GM12878 (cell line): ENCODE results near the gene PINLYP. TPM values are rescaled to one million over a fixed set of nuclear protein-coding genes. Genes with fewer than 3 reads are reported as not detected.

ENCODE experiments used
- ATAC-seq: fragments of 200-7000 bp; cut with Tn5 transposase; 3 replicates; pipeline ENCODE4 v1.9.1; 2020; ENCODE audit warnings: mild to moderate bottlenecking, moderate library complexity
- BruUV-seq: library from RNA; stranded (reverse); fragments of 400-500 nt; replicated peaks from 2 replicates; lab custom pipeline; 2021; lab: Mats Ljungman, UMichigan
- CTCF ChIA-PET: fragments of 300-600 bp; sonication (Branson Sonifier 250); formaldehyde crosslinking; extraction: SDS; loops from one replicate; lab custom pipeline; 2021; ENCODE audit warnings: inconsistent platforms; lab: Yijun Ruan, JAX
- POLR2A ChIA-PET: fragments of 350-600 bp; formaldehyde crosslinking; extraction: SDS; loops from one replicate; lab custom pipeline; 2021; ENCODE audit warnings: inconsistent platforms; lab: Charles Lee
- RAD21 ChIA-PET: fragments of 300-600 bp; sonication (Branson Sonifier 250); formaldehyde crosslinking; loops from one replicate; lab custom pipeline; 2023; ENCODE audit warnings: antibody characterized with exemption; ENCODE audit not compliant: unreplicated experiment; lab: Charles Lee
- SMC1A ChIA-PET: fragments of 300-600 bp; sonication (Branson Sonifier 250); formaldehyde crosslinking; loops from one replicate; lab custom pipeline; 2023; ENCODE audit not compliant: unreplicated experiment, uncharacterized antibody; lab: Charles Lee
- DNase-seq: peaks from one replicate; pipeline ENCODE4 v3.0.0-alpha.2; 2011; ENCODE audit warnings: low read depth, low spot score
- FAIRE-seq: peaks from 3 replicates; lab custom pipeline; 2011; peaks lifted over from hg19 to GRCh38; lab: Jason Lieb, UNC
- H2AFZ ChIP-seq: 2 replicates; pipeline ENCODE4 v1.6.0; 2011; ENCODE audit warnings: low read depth, low read length, control low read depth; ENCODE audit not compliant: control insufficient read depth
- H3K27ac ChIP-seq: 2 replicates; pipeline ENCODE4 v1.5.1; 2011; ENCODE audit warnings: control low read depth; ENCODE audit not compliant: control insufficient read depth, insufficient read depth
- H3K27me3 ChIP-seq, 2 experiments: replicated peaks in 1 of 2; 2 replicates each; pipeline versions ENCODE4 v1.6.0 to v1.6.1; 2011; ENCODE audit warnings: low read length in 1 of 2; ENCODE audit not compliant: control insufficient read depth in 2 of 2, insufficient read depth in 2 of 2
- H3K36me3 ChIP-seq, 2 experiments: 2 replicates each; pipeline ENCODE4 v1.5.1; 2011; ENCODE audit warnings: low read length in 1 of 2; ENCODE audit not compliant: control insufficient read depth in 2 of 2, insufficient read depth in 2 of 2
- H3K4me1 ChIP-seq: 2 replicates; pipeline ENCODE4 v1.6.1; 2011; ENCODE audit warnings: mild to moderate bottlenecking, low read length, moderate library complexity, mixed read lengths; ENCODE audit not compliant: control insufficient read depth, insufficient read depth
- H3K4me2 ChIP-seq: 2 replicates; pipeline ENCODE4 v1.6.0; 2011; ENCODE audit warnings: control low read depth; ENCODE audit not compliant: control insufficient read depth, insufficient read depth
- H3K4me3 ChIP-seq: fragments of 200-600 bp; sonication (generic); 2 replicates; pipeline ENCODE4 v1.5.1; 2016
- H3K79me2 ChIP-seq: 2 replicates; pipeline ENCODE4 v1.6.0; 2011; ENCODE audit warnings: low read length; ENCODE audit not compliant: control insufficient read depth, insufficient read depth
- H3K9ac ChIP-seq: 2 replicates; pipeline ENCODE4 v1.8.0; 2011; ENCODE audit warnings: low read length, control low read depth, mixed read lengths; ENCODE audit not compliant: control insufficient read depth, insufficient read depth
- H3K9me3 ChIP-seq: replicated peaks from 3 replicates; pipeline ENCODE4 v1.5.1; 2011; ENCODE audit warnings: mild to moderate bottlenecking, low read length; ENCODE audit not compliant: control insufficient read depth, insufficient read depth
- H4K20me1 ChIP-seq: 2 replicates; pipeline ENCODE4 v1.6.0; 2011; ENCODE audit not compliant: control insufficient read depth, insufficient read depth
- ETV6 ChIP-seq, 2 experiments: fragments of 450-650 bp in 1 of 2; IDR thresholded peaks in 1 of 2; conservative IDR thresholded peaks in 1 of 2; 2 replicates each; pipeline ENCODE4 v1.6.1; 2014; ENCODE audit warnings: antibody characterized with exemption in 1 of 2, borderline replicate concordance in 1 of 2, low read depth in 1 of 2, mild to moderate bottlenecking in 1 of 2, moderate library complexity in 1 of 2
- MTA2 ChIP-seq: fragments of 450-650 bp; IDR thresholded peaks from 2 replicates; pipeline ENCODE4 v1.6.1; 2016; ENCODE audit warnings: low read depth, mild to moderate bottlenecking, moderate library complexity
- MYB ChIP-seq: fragments of 150-350 bp; IDR thresholded peaks from 2 replicates; pipeline ENCODE4 v1.6.1; 2014; ENCODE audit warnings: mild to moderate bottlenecking, low read depth, low read length, borderline replicate concordance
- RAD51 ChIP-seq: fragments of 450-650 bp; IDR thresholded peaks from 2 replicates; pipeline ENCODE4 v1.6.1; 2016; ENCODE audit warnings: moderate library complexity, mild to moderate bottlenecking, inconsistent platforms
- WGBS: methylation state at CpG from one replicate; pipeline ENCODE4 v1.1.6; 2016; ENCODE audit warnings: low lambda C conversion rate; ENCODE audit not compliant: insufficient replicate concordance, insufficient coverage; ENCODE audit errors: missing lambda C conversion rate; 5-methylcytosine and 5-hydroxymethylcytosine counted together
- in situ Hi-C: fragments of 300-500 bp; cut with MboI; formaldehyde crosslinking; loops from 9 replicates; pipeline ENCODE4 v1.14.3; 2018; ENCODE audit warnings: mixed read lengths
- intact Hi-C: fragments of 100-400 bp; cut with micrococcal nuclease; formaldehyde crosslinking; loops from one replicate; pipeline ENCODE4 v1.14.2; 2022; ENCODE audit not compliant: unreplicated experiment
- polyA plus RNA-seq, 11 experiments: library from polyadenylated mRNA; depleted of rRNA in 4 of 11; unstranded in 6 of 11; stranded (reverse) in 5 of 11; fragments of >200 nt; fragmentation: Nextera tagmentation in 4 of 11; fragmentation: Illumina TruSeq in 1 of 11; extraction: Ambion mirVana in 4 of 11; extraction: Trizol in 1 of 11; gene quantifications; 1 replicate in 1 of 11; 2 replicates in 10 of 11; pipeline versions ENCODE4 v1.2.1 to v1.2.3, GENCODE V29; 2011 to 2016; ENCODE audit warnings: inconsistent platforms in 2 of 11, missing spikeins in 2 of 11, low read depth in 1 of 11
- total RNA-seq, 4 experiments: library from RNA; depleted of rRNA in 3 of 4; stranded (reverse); fragments of >200 nt in 3 of 4; fragmentation: Illumina TruSeq in 1 of 4; extraction: Trizol in 1 of 4; gene quantifications; 2 replicates each; pipeline versions ENCODE4 v1.2.1 to v1.2.3, GENCODE V29; 2013 to 2021
- TF ChIP-seq, protein P1 (sequence below): IDR thresholded peaks from 2 replicates; pipeline ENCODE4 v1.6.1; 2012; ENCODE audit warnings: improper control_type of control experiment, low read depth, low read length; ENCODE audit not compliant: insufficient replicate concordance
- TF ChIP-seq, protein P2 (sequence below): IDR thresholded peaks from 2 replicates; pipeline ENCODE4 v1.6.1; 2012; ENCODE audit warnings: low read depth, low read length, improper control_type of control experiment
- TF ChIP-seq, protein P3 (sequence below): fragments of 450-650 bp; IDR thresholded peaks from 2 replicates; pipeline ENCODE4 v1.6.1; 2016; ENCODE audit warnings: mild to moderate bottlenecking

Gene PINLYP
- total and polyA plus RNA-seq, 10 of the 15 experiments (the other 5 are each of a cell fraction or from before 2014, with no cell fraction given) = 1.0 to 26.9 (median 11.4) TPM

DNA sequence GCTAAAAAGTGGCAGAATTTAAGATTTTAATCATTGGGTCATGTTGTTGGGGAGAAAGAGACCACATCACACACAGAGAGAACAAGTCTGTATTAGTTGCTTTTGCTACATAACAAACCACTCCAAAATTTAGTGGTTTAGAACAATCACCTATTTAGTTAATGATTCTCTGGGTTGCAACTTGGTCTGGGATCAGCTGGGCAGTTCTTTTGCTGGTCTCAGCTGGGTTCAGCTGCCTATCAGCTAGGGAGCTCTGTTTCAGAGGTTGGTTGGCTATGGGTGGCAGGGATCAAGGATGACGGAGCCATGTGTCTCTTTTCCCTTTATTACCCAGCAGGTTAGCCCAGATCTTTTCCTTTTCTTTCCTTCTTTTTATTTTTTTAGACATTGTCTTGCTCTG, 8.9 kb downstream of the PINLYP start:
- RAD21 ChIA-PET = interaction anchor here (2.0 to 3.3 kb wide), 2 partner anchors 11 to 30 kb away, joined by 10 to 18 read pairs; partner anchors contain the start of genes IRGQ and ZNF576
- POLR2A ChIA-PET = interaction anchor here (0.8 to 1.3 kb wide), 5 partner anchors 8 to 146 kb away, joined by 3 read pairs; no protein-coding TSS in a partner anchor

DNA sequence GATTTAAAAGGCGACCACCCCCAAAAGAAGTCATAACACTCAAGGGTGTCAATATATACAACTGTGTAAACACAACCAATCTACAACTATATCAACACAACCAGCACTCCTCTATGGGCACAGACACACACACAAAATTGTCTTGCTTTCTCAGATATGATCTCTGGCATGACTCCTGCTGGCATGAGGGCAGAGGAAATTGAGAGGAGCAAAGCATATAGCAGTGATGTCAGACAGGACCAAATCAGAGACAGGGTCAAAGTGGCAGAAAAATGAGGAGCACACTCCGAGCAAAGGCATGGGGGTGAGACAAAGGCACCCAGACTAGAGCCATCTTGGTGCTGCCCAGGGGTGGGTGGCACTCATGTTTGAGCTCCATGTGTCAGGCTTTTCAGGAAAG, 10.7 kb downstream of the PINLYP start:
- Histone ChIP-seq H3K4me3 (no peak overlapping the region), H3K9ac (no peak overlapping the region), H3K36me3 (no peaks in the 10 kb centered on the region; a peak in 1 of 4 replicates), H3K27me3 (no peaks in the 10 kb centered on the region), H3K79me2 (no peaks in the 10 kb centered on the region), H3K4me2 (no peak overlapping the region), H4K20me1 (no peaks in the 10 kb centered on the region), H3K9me3 (no peaks in the 10 kb centered on the region), H2AFZ (no peak overlapping the region), H3K4me1 (peaks cover 5% of the 10 kb centered on the region), H3K27ac (no peak overlapping the region)
- no peak for DNase-seq
- no TSS peak for BruUV-seq
- ChIA-PET CTCF (interaction anchor here (0.6 to 1.2 kb wide), 2 partner anchors 31 to 80 kb away, joined by 3 read pairs; no protein-coding TSS in a partner anchor), RAD21 (no interaction called here), SMC1A (interaction anchor here (1.1 kb wide), 1 partner anchor 31 kb away, joined by 3 read pairs; no protein-coding TSS in a partner anchor), POLR2A (interaction anchor here (0.6 kb wide), 1 partner anchor 9 kb away, joined by 3 read pairs; no protein-coding TSS in a partner anchor)
- FAIRE-seq = no peak
- 48% methylated on average over 2 of the region's 2 CpGs for WGBS
- in situ Hi-C loops = no loop called here
- intact Hi-C loops = no loop called here
- ATAC-seq = no peak
- TF ChIP-seq MYB = no peak
- TF ChIP-seq ETV6 (conservative IDR thresholded peaks at IDR 0.05 in 1 of 2, IDR thresholded peaks at IDR 0.05 in 1 of 2; ENCODE audit: borderline replicate concordance in 1 of 2, low read depth in 1 of 2) = no peak
- no peak for TF ChIP-seq MTA2
- TF ChIP-seq, protein P1, sequence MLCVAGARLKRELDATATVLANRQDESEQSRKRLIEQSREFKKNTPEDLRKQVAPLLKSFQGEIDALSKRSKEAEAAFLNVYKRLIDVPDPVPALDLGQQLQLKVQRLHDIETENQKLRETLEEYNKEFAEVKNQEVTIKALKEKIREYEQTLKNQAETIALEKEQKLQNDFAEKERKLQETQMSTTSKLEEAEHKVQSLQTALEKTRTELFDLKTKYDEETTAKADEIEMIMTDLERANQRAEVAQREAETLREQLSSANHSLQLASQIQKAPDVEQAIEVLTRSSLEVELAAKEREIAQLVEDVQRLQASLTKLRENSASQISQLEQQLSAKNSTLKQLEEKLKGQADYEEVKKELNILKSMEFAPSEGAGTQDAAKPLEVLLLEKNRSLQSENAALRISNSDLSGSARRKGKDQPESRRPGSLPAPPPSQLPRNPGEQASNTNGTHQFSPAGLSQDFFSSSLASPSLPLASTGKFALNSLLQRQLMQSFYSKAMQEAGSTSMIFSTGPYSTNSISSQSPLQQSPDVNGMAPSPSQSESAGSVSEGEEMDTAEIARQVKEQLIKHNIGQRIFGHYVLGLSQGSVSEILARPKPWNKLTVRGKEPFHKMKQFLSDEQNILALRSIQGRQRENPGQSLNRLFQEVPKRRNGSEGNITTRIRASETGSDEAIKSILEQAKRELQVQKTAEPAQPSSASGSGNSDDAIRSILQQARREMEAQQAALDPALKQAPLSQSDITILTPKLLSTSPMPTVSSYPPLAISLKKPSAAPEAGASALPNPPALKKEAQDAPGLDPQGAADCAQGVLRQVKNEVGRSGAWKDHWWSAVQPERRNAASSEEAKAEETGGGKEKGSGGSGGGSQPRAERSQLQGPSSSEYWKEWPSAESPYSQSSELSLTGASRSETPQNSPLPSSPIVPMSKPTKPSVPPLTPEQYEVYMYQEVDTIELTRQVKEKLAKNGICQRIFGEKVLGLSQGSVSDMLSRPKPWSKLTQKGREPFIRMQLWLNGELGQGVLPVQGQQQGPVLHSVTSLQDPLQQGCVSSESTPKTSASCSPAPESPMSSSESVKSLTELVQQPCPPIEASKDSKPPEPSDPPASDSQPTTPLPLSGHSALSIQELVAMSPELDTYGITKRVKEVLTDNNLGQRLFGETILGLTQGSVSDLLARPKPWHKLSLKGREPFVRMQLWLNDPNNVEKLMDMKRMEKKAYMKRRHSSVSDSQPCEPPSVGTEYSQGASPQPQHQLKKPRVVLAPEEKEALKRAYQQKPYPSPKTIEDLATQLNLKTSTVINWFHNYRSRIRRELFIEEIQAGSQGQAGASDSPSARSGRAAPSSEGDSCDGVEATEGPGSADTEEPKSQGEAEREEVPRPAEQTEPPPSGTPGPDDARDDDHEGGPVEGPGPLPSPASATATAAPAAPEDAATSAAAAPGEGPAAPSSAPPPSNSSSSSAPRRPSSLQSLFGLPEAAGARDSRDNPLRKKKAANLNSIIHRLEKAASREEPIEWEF = no peak

More for the DNA sequence above, 8.9 kb downstream of the PINLYP start:
- no peak overlapping the region; the same call in 1 of the 2 replicates for H3K4me2 ChIP-seq
- in situ Hi-C loops (no loop called here), intact Hi-C loops (no loop called here)
- DNase-seq (no peak), ATAC-seq (peak; percentile 75), FAIRE-seq (no peak)
- ChIA-PET CTCF (interaction anchor here (0.9 to 4.7 kb wide), 6 partner anchors 10 to 197 kb away, joined by 3 to 52 read pairs (median 6); partner anchors contain the start of genes IRGQ and ZNF576), SMC1A (interaction anchor here (0.8 to 3.2 kb wide), 3 partner anchors 10 to 53 kb away, joined by 3 to 15 read pairs (median 14); no protein-coding TSS in a partner anchor)
- H3K27ac ChIP-seq = no peak overlapping the region
- no TSS peak for BruUV-seq
- H3K4me3 ChIP-seq = no peak overlapping the region
- H2AFZ ChIP-seq = no peak overlapping the region
- no peaks in the 10 kb centered on the region for H3K79me2 ChIP-seq
- H3K9ac ChIP-seq = no peak overlapping the region; the same call in 1 of the 2 replicates
- TF ChIP-seq MTA2 (0 out of 2 replicates have a peak, but pooled peaks have one; percentile 35), RAD51 (0 out of 2 replicates have a peak, but pooled peaks have one; percentile 12)
- TF ChIP-seq, protein P2, sequence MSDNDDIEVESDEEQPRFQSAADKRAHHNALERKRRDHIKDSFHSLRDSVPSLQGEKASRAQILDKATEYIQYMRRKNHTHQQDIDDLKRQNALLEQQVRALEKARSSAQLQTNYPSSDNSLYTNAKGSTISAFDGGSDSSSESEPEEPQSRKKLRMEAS = no peak
- TF ChIP-seq, protein P3, sequence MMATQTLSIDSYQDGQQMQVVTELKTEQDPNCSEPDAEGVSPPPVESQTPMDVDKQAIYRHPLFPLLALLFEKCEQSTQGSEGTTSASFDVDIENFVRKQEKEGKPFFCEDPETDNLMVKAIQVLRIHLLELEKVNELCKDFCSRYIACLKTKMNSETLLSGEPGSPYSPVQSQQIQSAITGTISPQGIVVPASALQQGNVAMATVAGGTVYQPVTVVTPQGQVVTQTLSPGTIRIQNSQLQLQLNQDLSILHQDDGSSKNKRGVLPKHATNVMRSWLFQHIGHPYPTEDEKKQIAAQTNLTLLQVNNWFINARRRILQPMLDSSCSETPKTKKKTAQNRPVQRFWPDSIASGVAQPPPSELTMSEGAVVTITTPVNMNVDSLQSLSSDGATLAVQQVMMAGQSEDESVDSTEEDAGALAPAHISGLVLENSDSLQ = 0 out of 2 replicates have a peak, but pooled peaks have one; percentile 15
- no peaks in the 10 kb centered on the region; a peak in 1 of 4 replicates for H3K36me3 ChIP-seq
- 100% methylated on average over 1 of the region's 1 CpG for WGBS
- peaks cover 5% of the 10 kb centered on the region for H3K4me1 ChIP-seq
- no peaks in the 10 kb centered on the region for H3K27me3 ChIP-seq
- H4K20me1 ChIP-seq = no peaks in the 10 kb centered on the region
- no peaks in the 10 kb centered on the region for H3K9me3 ChIP-seq
